IPS-NIHi11 (cell line): ENCODE results near the gene SETBP1.

Experiments used
- DNase-seq: peaks from one replicate; pipeline ENCODE4 v3.0.0; 2012; ENCODE audit warnings: mixed read lengths, low spot score

The SETBP1 gene

DNA sequence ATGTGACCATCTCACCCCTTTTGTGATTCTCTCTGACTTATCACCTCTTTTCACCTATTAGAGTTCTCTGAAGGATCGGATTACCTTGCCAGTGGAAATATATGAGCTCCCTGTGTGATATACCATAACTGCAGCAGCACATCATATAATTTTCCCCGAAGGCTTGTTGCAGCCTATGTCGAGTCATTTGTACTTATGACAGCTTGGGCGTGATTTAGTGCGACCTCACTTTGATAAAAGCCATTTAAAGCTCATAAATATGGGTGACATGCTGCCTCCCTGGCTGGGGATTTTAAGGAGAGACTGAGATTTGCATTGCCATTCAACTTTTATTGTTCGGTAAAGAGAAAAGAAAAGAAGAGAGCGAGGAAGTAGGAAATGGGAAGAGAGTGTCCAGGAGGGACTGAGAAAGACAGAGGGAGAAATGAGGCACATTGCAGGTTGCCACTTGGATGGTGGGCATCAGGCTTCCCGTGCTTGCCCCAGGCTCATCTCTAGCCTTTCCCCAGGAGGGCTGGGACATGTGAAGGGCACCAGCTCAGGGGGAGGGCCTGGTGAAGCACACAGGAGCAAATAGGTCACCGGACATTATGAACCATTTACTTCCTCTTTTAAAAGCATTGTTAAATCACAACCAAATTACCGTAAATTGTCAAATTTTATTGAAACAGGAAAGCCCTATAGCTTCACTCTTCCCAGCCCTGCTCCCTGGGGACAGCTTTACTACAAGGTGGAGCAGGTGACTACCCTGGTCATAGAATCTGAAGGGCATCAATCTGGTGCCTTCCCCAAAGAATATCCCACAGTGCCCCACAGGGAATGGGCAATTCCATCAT is 161.3 kb downstream of the SETBP1 start:
- DNase-seq: no peak

DNA sequence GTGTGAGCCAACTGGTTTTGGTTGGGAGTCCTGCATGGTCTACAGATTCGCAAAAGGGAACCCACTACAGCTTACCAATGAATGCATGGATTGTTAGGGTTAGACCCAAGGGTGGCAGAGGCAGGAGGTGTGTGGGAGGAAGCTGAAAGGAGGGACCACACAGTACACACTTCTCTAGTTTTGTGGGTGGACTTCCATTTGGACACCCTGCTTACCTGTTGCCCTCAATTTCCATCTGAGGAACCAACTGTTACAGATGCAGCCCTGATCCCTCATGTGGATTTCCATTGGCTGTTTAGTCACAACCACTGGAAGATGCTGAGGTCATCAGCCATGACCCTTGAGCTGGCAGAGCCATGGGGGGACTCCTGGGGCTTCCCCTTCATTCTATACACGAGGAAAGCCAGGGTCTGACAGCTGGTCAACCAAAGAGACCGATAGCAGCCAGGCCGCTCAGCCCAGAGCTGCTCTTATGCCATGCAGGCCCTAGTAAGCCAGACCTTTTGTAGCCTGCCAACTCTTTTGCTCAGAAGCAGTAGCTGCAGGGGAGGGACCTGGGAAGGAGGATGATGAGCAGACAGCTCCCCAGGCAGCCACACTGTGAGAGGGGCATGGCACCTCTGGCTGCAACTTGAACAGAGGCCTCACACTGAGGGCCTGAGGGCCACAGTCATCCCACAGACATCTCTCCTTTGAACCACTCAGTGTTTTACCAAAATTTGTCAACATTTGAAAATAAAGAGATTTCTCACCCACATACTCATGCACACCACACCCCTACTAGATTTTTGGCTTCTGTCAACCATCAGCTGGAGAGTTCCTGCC is 162.1 kb downstream of the SETBP1 start:
- DNase-seq: no peak

DNA sequence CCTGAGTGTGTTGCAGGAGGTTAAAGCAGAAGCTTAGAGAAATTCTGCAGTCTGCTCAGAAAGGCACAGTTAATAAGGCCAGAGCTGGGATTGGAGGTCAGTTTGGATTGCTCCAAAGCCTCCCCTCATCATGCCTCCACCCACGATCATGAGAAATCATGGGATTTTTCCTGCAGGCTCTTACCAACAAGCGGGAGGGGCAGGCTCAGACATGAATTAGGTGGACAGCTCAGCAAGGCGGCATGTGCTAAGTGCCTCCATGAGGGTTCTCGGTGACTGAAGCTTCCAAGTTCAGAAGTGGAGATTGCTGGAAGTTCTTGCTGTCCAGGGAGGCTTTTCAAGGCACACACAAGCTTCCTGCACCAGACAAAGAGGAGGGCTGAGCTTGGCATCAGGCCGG is 163.8 kb downstream of the SETBP1 start:
- DNase-seq: no peak

DNA sequence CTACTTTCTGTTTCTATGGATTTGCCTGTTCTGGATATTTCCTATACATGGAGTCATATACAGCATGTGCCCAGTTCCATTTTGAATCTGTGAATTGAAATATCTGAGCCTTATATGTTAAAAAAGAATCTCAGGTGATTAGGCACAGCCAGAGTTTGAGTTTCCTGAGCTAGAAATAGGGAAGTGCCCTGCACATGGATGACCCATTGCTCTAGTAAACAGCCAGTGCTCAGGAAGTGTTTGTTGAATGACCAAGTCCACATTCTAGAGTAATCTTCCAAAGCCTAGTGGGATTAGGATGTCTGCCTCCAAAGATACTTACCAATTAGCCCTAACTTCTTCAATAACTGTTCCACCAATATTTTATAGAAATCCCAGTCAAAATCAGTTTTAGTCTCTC is 165.8 kb downstream of the SETBP1 start:
- DNase-seq: no peak

DNA sequence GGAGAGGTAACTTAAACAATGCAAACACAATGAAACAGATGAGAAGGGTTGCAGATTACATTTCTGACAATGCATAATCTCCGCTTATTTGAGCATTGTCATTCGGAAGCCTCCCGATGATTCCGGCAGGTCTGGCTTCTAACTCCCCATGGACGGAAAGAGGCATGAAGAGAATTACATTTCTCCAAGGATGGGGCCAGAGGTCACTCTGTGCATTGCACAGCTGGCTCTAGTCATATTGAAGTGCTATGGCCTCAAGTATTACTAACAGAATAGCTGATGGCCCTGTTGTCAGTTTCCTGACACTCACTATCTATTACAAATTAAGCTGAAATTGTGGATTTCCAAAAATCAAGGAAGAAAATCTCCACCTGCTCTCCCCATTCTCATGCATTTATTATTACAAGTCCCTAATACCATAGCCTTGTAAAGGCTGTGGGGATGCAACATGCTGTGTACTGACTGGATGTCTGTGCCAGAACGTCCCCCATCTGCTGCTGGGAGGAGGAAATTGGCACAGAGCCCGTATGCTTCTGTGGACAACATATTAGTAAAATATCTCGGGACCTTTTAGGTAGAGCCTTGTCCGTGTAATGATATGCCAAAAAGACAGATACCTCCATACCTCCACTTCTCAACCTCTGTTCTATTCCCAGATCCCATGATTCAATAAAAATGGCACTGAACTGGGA is 168.1 kb downstream of the SETBP1 start:
- DNase-seq: no peak

DNA sequence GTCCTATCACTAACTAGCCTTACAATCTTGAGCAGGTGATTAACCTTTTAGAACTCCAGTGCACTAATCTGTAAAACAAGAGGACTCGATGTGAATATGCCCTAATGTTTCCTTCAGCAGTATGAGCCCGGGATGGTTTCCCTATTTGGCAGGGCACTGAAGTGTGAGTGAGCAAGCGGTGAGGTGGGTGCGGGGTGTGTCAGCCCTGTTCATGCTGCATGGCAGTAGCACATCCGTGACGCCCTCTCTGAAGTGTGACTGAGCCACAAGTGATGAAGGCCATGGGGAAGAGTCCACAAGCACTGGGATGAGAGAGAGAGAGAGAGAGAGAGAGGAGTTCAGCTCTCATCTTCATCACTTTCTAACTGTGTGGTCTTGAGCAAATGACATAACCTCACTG is 168.7 kb downstream of the SETBP1 start:
- no peak for DNase-seq

DNA sequence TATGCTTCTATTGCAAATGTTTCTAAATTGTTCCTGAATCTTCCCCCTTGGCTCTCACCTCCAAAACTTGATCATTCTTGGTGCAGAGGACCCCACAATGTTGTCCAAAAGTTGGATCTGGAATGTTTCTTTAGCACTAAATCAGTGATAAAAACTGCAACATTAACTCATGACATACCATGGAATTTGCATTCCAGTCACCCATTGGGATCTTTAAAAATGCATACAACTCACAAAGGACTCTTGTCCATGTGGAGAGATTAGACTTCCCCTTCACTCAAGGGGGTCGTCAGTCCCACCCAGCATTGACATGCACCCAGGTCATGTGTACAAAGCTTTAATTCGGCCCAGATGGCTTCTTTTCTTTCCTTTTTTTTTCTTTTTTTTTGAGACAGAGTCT is 169.3 kb downstream of the SETBP1 start:
- DNase-seq: no peak

DNA sequence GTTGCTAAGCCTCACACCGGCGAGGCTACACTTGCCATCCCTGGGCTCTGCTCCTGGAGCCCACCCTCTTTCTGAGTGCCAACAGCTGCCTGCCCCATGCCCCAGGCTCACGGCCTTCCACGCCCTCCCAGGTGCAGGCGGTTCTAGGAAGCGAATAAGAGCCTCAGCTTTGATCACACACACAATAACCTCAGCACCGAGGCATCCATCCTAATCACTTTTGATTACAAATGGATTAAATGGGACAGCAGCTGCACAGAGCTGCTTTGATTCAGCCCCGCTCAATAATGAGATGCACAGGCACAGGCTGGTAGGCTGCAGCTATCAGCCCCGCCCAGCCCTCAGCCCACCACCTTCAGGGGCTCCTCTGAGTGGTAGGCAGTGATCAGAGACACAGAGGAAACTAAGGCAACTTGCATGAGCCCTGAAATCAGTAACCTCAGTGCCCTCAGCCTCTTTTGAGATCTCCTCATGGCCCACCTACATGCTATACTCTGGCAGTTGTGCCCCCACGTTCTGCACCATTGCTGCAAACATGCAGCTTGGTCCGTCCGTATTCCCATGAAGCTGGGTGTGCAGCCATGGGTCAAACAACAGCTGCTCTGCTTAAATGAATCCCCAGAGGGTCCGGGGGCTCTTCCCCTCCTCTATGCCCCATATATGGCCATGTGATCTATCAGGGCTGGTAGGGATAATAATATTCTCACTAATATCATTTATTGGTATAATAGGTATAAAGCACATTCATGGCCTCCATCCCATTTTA is 171.4 kb downstream of the SETBP1 start:
- no peak for DNase-seq

DNA sequence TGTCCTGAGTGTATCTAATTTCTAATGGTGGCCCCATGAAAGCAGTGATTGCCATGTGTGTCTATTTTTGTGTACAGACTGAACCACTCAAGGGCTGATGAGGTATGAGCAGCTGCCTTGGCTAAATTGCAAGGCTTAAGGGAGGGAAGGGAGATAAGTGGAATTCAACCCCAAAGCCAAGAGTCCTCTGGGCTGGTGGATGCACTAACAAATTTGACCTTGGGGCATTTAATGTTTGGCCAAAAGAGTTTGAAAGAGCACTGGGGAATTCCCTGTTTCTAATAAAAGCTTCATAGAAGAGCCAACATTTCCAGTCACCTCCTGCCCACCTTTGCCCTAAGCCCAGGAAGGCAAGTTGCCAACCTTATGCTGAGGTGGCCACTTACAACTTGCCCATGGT is 172.1 kb downstream of the SETBP1 start:
- no peak for DNase-seq

DNA sequence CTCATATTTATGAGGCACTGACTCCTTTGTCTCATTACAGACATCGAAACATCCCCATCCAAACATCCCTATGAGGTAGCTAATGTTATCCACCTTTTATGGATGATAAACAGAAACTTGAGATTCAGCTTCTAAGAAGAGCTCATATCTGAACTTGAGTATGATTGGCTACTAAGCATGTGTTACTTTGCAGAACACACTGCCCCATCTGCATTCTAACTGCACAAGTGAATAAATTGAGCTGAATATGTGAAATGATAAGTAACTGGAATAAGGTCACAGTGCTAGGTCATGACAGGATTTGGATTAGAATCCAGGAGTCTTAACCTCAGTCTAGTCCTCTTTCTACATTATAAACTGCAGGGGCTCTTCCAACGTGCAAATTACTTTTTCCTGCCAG is 172.7 kb downstream of the SETBP1 start:
- DNase-seq: no peak

DNA sequence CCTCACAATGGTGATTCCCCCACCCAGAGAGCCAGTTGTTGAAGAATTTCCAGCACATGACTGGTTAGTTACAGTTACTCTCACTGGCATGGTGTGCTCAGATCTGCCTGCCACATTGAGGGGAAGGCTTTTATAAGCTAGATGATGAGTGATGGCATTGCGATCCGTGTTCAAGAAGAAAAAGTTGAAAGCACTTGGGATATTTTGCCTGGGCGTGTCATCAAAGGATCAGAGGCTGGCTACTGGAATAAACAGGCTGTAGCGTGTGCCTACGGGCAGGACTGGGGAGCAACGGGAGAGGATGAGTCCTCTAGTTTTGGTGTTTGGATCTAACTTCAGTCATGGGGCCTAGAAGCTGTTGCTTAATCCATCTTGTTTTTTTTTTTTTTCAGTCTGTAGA is 175.0 kb downstream of the SETBP1 start:
- DNase-seq: no peak

DNA sequence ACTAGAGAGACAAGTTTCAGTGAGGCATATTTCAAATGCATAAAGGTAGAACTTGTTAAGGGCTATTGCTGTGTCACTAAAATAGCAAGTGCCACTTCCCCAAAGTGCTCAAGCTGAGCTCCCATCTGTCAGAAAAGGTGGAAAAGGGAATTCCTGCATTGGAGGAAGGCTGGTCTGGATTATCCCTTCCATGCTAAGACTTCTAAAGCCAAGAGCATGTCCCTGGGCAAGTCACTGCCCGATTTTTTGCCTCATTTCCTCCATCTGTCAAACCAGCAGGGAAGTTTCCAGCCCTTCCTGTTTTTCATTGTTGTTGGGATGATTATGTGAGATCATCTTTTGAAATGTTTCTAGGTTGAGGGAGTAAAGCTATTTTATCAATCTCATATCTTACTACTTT is 175.5 kb downstream of the SETBP1 start:
- DNase-seq: no peak

DNA sequence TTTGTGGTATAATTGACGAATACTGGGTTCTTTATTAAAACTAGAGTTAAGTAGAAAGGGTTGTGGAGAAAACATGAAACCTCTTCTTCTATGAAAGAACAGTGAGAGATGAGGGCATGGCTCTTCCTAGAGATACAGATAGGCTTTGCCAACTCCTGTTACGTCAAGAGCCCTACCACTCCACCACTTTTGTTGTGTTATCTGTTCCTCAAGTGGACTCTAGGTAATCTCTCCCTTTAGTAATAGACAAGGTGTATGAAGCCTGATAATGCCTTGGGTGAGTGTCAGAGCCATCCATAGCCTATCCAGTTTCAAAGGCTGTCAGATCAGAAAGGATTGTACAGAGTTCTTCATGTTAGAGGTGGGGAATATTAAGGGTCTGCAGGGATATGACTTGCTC is 176.4 kb downstream of the SETBP1 start:
- no peak for DNase-seq

DNA sequence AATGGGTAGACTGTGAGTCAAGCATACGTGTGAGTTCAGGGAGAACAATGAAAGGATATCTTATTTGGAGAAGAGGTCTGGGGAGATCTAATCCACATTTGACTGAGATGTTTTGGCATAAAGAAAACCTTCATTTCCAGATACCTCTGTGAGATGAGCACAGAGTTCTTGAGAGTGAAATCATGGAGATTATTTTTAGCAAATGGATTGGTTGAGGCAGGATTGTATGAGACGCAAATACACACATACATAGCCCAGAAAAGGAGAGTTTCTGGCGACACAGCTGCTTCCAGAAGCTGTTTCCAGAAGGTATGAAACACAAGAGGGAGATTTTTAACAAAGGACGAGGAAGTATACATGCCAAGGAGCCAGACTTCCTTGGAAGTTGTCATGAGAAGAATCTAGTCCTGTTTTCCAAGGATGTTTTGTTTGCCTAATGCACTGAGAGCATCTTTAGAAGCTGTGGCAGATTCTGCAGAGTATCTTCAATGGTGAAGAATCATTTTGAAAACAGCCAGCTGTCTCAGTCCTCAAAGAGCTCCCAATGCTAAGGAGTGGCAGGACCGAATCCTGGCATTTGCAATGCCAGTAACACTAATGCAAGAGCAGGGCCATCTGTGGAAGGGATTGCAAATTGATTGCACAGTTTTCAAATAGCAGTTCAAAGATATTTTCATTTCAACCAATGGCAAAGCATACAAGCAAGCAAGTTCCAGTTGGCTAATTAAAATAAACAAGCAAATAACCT is 177.2 kb downstream of the SETBP1 start:
- no peak for DNase-seq

DNA sequence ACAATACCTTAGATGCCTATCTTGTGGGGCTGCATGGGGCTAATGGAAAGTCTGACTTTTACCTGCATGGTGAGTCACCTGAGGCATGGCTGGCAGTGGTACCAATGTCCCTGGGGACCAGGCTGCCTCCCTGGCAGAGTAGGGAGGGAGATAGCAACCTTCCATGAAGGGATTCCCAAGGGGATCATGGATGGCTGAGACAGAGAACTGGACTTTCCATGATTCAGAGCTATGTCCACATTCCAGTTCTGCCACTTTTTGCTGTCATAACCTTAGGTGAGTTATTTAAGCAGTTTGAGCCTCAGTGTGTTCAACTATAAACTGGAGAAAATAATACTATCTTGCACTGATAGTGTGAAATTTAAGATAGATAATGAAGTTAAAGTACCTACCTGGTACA is 178.6 kb downstream of the SETBP1 start:
- DNase-seq: no peak

DNA sequence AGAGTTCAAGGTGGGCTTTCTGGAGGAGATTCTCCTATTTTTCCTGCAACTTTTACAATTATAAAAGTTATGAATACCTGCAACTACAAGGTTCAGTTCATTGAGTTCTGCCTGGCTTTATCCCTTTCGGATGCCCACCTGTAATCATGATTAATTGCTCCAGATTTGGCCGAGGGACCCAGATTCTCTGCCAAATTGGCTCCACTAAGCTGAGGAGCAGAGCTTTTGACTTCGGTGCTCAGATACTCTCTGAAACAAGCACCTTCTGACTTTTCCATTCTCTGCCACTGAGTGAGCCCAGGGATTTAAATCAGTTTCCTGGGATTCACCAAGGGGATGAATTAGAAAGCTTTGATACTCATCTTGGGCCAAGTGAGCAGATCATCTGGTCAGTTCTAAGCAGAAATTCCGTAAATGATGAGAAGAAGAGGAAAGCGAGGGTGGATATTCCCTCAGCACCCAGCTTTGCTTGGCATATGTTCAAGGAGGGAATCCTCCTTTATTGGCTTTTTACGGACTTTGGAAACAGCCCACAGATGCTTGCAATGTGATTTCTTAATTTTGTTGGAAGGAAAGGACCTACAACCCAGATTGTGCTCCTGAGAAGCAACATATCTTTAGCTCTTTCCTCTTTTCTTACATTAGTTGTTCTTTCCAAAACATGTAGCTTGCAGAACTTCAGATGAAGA is 179.2 kb downstream of the SETBP1 start:
- no peak for DNase-seq

DNA sequence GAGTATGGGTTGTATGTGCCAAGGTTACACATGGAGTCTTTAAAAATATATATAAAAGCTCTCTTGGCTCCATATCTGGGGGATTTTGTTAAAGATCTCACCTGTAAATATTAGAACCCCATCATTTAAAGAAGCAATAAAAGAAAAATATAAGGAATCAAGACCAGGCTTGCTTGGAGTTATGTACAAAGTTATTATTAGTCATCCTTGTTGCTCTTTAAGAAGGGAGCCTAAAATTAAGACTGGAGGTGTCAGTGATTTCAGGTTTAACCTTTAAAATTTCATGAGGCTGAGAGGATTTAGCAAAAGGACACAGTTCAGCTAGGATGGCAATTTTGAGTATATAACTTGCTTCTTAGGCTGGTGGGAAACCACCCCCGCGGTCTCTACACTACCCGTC is 181.4 kb downstream of the SETBP1 start:
- no peak for DNase-seq

DNA sequence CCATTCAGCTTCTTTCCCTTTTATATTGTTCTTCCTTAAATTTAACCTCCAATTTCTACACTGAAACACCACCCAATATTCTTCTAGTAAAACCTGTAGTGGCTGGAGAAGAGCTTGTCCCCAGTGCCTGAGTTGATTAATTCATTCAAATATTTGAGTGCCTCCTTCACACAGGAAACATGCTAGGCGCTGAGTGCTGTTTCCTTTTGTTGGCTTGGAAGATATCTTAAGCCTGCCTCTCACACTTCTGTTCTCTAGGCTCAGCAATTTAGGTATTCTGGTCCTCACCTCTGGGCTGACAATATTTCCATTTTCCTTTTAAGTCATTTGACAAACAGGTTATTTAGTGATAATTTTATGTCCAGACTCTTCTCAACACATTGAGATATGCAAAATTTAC is 185.4 kb downstream of the SETBP1 start:
- DNase-seq: no peak

DNA sequence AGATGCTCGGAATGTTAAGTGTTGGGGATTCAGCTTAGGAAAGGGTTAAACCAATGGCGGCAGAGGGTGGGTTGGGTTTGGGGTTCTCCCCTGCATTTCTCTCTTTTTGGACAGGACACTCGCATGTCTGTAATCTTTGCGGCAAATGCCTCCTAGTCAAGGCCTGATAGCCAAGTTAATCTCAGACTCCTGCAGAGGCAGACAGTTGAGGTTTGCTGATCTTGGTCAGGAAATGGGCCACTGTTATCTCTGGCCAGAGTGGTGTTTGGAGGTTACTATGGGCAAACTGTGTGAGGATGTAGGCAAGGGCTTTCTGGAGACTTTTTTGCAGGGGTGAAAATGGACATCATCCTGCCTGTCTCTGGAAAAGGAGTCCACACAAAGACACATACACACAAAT is 188.8 kb downstream of the SETBP1 start:
- no peak for DNase-seq

DNA sequence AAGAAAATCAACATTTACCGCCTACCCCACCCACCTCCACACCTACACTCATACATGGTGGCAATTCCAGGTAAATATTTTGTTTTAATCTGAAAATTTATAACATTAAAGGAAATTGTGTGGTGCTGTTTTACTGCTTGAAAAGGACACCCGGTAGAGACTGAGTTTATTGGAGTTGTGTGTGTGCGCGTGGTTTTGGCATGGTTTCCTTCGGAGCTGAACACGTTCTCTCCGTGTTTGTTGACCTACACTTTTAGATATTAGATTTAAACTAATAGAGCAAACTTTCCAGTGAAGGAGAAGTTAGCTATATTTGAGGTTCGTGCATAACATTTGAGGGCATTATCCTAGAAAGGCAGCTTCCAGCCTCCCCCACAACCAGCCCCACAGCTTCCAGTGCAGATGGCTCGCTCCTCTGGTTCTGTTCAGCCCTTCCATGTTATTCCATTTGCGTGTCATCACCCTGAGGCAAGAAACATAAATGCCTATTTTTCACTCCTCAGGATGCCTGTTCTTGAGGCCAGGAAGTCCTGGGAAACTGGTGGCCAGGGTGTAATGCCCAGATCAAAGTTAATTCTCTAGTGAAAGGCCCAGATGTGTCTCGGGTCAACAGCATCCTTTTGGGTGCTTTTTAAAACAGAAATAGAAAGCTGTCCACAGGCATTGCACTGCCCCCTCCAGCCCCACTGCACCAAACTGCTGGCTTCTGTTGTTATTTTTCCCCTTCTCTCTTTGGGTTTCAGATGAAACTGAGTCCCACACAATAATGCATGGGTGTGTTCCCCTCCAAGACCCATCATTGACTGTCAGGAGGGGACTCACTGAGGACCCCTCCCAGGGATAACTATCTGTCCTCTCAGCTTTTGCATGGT is 190.2 kb downstream of the SETBP1 start:
- no peak for DNase-seq
